Parathyroid adenoma (tissue), 2 donors: ENCODE measurements around the gene EPHB1.

Experiments
- H2AFZ ChIP-seq: fragments of 300-600 bp; sonication (generic); one replicate; pipeline ENCODE4 v1.7.0; 2017; ENCODE audit warnings: antibody characterized with exemption, mild to moderate bottlenecking
- H3K27ac ChIP-seq: fragments of 300-600 bp; sonication (generic); one replicate; pipeline ENCODE4 v1.7.0; 2017
- H3K27me3 ChIP-seq: fragments of 300-600 bp; sonication (generic); one replicate; pipeline ENCODE4 v1.7.0; 2017; ENCODE audit warnings: low read length; ENCODE audit not compliant: control insufficient read depth, insufficient read depth
- H3K36me3 ChIP-seq: fragments of 300-600 bp; sonication (generic); one replicate; pipeline ENCODE4 v1.7.0; 2017; ENCODE audit warnings: low read length; ENCODE audit not compliant: control insufficient read depth, insufficient read depth
- H3K4me1 ChIP-seq: fragments of 300-600 bp; sonication (generic); one replicate; pipeline ENCODE4 v1.7.0; 2017; ENCODE audit warnings: control low read depth
- H3K4me2 ChIP-seq: fragments of 300-600 bp; sonication (generic); one replicate; pipeline ENCODE4 v1.7.0; 2017; ENCODE audit warnings: low read length
- H3K4me3 ChIP-seq: fragments of 300-600 bp; sonication (generic); one replicate; pipeline ENCODE4 v1.7.0; 2017; ENCODE audit warnings: low read depth, low read length
- H3K79me2 ChIP-seq: fragments of 300-600 bp; sonication (generic); one replicate; pipeline ENCODE4 v1.7.0; 2017; ENCODE audit warnings: control low read depth
- H3K9ac ChIP-seq: fragments of 300-600 bp; sonication (generic); one replicate; pipeline ENCODE4 v1.7.0; 2017; ENCODE audit warnings: mild to moderate bottlenecking
- H3K9me3 ChIP-seq: fragments of 300-600 bp; sonication (generic); one replicate; pipeline ENCODE4 v1.7.0; 2017; ENCODE audit warnings: low read length; ENCODE audit not compliant: control insufficient read depth
- TF ChIP-seq, protein P1 (sequence below): fragments of 300-600 bp; sonication (generic); IDR thresholded peaks from one replicate; pipeline ENCODE4 v1.7.0; 2017; ENCODE audit warnings: antibody characterized with exemption, mild to moderate bottlenecking
- donor health status: primary hyperparathyroidism.

Gene EPHB1

DNA sequence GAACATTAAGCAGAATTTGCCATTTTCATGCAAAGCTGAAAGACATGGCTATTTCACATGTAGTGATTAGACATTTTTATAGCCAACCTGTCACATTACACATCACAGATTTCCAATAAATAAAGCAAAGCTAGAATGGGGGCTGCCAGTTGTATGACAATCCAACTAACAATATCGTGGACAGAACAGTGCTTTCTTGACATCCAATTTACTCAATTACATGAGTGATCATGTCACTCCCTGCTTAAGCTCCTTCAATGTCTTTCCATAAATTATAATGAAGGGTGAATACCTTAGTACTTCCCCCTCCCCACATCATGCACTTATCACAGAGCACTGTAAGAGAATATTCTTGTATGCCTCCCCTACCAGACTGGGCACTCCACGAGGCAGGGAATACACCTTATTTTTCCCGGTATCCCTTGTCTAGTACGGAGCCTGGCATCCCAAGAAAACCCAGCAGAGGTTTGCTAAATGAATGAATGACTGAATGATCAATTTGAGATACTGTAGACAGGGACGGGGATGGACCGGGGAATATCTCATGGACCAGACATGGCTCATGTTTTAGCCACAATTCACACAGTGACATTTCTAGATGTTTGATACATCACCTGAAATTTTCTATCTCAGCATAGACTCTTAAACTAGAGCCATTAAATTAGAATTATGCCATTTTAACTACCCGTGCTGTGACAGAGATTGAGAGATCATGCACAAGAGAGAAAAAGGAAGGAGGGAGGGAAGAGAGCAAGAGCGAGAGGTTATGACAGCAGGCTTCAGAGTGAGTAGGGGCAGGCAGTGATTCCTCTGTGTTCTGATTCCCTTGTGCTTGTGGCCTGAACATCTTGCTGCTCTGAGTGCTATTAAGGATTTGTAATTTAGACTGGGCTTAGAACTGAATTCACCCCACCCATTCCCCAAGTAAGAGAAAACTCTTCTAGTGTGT, 77.7 kb downstream of the EPHB1 start:
- Histone ChIP-seq H3K4me2 (no peak overlapping the region), H3K36me3 (no peaks in the 10 kb centered on the region), H3K4me1 (no peaks in the 10 kb centered on the region), H3K4me3 (no peak overlapping the region), H3K9ac (no peak overlapping the region), H3K27ac (no peak overlapping the region), H3K27me3 (no peaks in the 10 kb centered on the region), H3K79me2 (no peaks in the 10 kb centered on the region), H3K9me3 (no peaks in the 10 kb centered on the region), H2AFZ (no peak overlapping the region)
- TF ChIP-seq, protein P1, sequence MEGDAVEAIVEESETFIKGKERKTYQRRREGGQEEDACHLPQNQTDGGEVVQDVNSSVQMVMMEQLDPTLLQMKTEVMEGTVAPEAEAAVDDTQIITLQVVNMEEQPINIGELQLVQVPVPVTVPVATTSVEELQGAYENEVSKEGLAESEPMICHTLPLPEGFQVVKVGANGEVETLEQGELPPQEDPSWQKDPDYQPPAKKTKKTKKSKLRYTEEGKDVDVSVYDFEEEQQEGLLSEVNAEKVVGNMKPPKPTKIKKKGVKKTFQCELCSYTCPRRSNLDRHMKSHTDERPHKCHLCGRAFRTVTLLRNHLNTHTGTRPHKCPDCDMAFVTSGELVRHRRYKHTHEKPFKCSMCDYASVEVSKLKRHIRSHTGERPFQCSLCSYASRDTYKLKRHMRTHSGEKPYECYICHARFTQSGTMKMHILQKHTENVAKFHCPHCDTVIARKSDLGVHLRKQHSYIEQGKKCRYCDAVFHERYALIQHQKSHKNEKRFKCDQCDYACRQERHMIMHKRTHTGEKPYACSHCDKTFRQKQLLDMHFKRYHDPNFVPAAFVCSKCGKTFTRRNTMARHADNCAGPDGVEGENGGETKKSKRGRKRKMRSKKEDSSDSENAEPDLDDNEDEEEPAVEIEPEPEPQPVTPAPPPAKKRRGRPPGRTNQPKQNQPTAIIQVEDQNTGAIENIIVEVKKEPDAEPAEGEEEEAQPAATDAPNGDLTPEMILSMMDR, result no peak

DNA sequence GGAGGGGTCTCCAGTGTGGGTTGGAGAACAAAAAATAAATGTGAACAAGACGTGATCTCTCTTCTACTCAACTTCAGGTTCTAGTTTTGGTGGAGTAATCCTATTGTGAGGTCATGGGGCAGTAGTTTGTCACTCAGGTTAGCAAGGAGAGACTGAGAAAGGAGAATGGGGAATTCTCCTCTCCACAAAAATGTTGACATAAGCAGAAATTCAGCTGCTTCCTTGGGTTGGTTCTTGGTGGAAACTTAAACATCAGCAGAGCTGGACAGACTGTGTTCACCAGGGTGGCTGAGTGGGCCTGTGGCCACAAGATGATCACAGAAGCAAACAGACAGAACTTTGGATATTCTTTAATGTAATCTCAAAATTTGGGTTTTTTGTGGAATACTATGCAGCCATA, 78.7 kb downstream of the EPHB1 start:
- H3K36me3 ChIP-seq, result no peaks in the 10 kb centered on the region
- TF ChIP-seq, protein P1, result no peak
- no peak overlapping the region for H3K27ac ChIP-seq
- no peak overlapping the region for H3K9ac ChIP-seq
- H3K27me3 ChIP-seq, result no peaks in the 10 kb centered on the region
- H3K4me2 ChIP-seq, result no peak overlapping the region
- H3K9me3 ChIP-seq, result no peaks in the 10 kb centered on the region
- no peaks in the 10 kb centered on the region for H3K4me1 ChIP-seq
- no peak overlapping the region for H2AFZ ChIP-seq
- no peaks in the 10 kb centered on the region for H3K79me2 ChIP-seq
- H3K4me3 ChIP-seq, result no peak overlapping the region

DNA sequence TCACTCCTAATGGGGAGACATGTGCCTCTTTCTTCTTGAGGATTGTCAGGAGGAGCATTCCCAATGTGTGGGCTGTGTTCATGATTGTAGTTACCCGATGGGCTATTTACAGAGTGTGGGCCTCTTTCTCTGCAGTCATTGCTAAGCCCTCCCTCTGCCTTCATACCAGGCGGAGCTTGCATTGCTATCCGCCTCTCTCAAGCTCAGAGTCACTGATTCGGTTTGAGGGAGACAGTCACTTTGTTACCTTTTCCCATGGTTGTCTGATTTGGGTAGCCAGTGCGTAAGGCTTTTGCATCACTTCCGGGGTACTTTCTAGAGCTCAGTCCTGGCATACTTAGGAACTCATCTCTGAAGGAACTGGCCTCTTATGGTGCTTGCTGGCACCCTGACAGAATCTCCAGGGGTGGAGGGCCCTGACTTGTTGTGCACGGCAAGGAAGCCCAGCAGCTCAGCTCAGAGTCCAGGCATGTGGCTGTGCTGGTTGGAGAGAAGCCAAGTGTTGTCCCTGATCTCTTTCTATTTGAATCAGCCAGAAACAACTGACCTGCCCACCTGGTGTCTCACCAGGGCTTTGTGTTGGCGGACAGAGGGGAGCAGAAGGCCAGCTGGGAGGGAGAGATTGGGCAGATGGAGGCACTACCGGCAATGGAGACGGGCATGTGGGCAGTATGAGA, 79.8 kb downstream of the EPHB1 start:
- Histone ChIP-seq H3K36me3 (no peaks in the 10 kb centered on the region), H3K9ac (no peak overlapping the region), H3K9me3 (no peaks in the 10 kb centered on the region), H3K79me2 (no peaks in the 10 kb centered on the region), H3K27ac (no peak overlapping the region), H3K4me3 (no peak overlapping the region), H3K27me3 (no peaks in the 10 kb centered on the region), H3K4me2 (no peak overlapping the region), H2AFZ (no peak overlapping the region), H3K4me1 (no peaks in the 10 kb centered on the region)
- TF ChIP-seq, protein P1, result no peak

DNA sequence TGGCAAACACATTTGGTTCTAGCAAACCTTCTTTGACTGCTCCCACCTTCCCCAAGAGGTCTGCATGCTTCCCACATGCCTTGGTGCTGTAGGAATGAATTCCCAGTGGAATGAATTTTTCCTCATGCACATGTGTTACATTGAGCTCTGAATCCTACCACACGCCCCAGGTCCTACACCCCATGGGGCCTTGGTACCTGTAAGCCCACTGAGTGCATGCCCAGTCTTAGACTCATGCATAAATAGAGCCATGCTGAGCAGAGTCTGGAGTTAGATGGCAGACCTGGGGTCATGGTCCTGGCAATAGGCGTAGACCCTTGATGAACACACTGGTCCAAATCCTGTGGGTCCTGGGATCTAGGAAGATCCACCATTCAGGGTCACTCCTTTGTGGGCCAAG, 81.8 kb downstream of the EPHB1 start:
- Histone ChIP-seq H3K4me2 (no peak overlapping the region), H3K4me1 (no peaks in the 10 kb centered on the region), H3K9ac (no peak overlapping the region), H3K27ac (no peak overlapping the region), H3K27me3 (no peaks in the 10 kb centered on the region), H3K79me2 (no peaks in the 10 kb centered on the region), H2AFZ (no peak overlapping the region), H3K36me3 (no peaks in the 10 kb centered on the region), H3K9me3 (no peaks in the 10 kb centered on the region), H3K4me3 (no peak overlapping the region)
- TF ChIP-seq, protein P1, result no peak
